Rectal smooth muscle tissue (tissue), 1 donor: Measurements from ENCODE around the gene RNF186.

ENCODE experiments used
- H3K27ac ChIP-seq: one replicate; pipeline ENCODE4 v1.7.0; 2013; ENCODE audit warnings: low read depth, low read length, inconsistent platforms
- H3K27me3 ChIP-seq: one replicate; pipeline ENCODE4 v1.7.0; 2013; ENCODE audit warnings: low read length; ENCODE audit not compliant: control insufficient read depth, insufficient read depth
- H3K36me3 ChIP-seq: one replicate; pipeline ENCODE4 v1.7.0; 2013; ENCODE audit warnings: low read length; ENCODE audit not compliant: control insufficient read depth, insufficient read depth
- H3K4me1 ChIP-seq: one replicate; pipeline ENCODE4 v1.7.0; 2013; ENCODE audit warnings: low read length; ENCODE audit not compliant: control insufficient read depth, insufficient read depth
- H3K4me3 ChIP-seq: one replicate; pipeline ENCODE4 v1.7.0; 2013; ENCODE audit warnings: low read length
- H3K9ac ChIP-seq: one replicate; pipeline ENCODE4 v1.7.0; 2013; ENCODE audit warnings: low read length

RNF186 gene

GRCh38 chr1:19780267-19780877 lies 34.7 kb downstream of the RNF186 start:
- Histone ChIP-seq H3K27me3 (no peaks in the 10 kb centered on the region), H3K36me3 (peaks cover 8% of the 10 kb centered on the region), H3K9ac (no peak overlapping the region), H3K27ac (no peak overlapping the region), H3K4me3 (no peak overlapping the region), H3K4me1 (no peaks in the 10 kb centered on the region)

- H3K4me1 ChIP-seq = no peaks in the 10 kb centered on the region
- H3K36me3 ChIP-seq = peaks cover 8% of the 10 kb centered on the region
- H3K4me3 ChIP-seq = no peak overlapping the region
- H3K27me3 ChIP-seq = no peaks in the 10 kb centered on the region
- no peak overlapping the region for H3K9ac ChIP-seq
- no peak overlapping the region for H3K27ac ChIP-seq
Observed at GRCh38 chr1:19776933-19777332, 38.1 kb downstream of the RNF186 start.

- Histone ChIP-seq H3K9ac (no peak overlapping the region), H3K27me3 (no peaks in the 10 kb centered on the region), H3K4me1 (no peaks in the 10 kb centered on the region), H3K4me3 (no peak overlapping the region), H3K27ac (no peak overlapping the region), H3K36me3 (peaks cover 8% of the 10 kb centered on the region)
Observed at GRCh38 chr1:19776287-19776686, 38.8 kb downstream of the RNF186 start.

GRCh38 chr1:19775831-19776230 lies 39.3 kb downstream of the RNF186 start:
- H3K36me3 ChIP-seq = peaks cover 8% of the 10 kb centered on the region
- no peak overlapping the region for H3K9ac ChIP-seq
- H3K4me1 ChIP-seq = no peaks in the 10 kb centered on the region
- no peak overlapping the region for H3K27ac ChIP-seq
- no peaks in the 10 kb centered on the region for H3K27me3 ChIP-seq
- H3K4me3 ChIP-seq = no peak overlapping the region

GRCh38 chr1:19775317-19775716 lies 39.8 kb downstream of the RNF186 start:
- no peaks in the 10 kb centered on the region for H3K4me1 ChIP-seq
- no peaks in the 10 kb centered on the region for H3K27me3 ChIP-seq
- no peak overlapping the region for H3K4me3 ChIP-seq
- no peak overlapping the region for H3K9ac ChIP-seq
- no peak overlapping the region for H3K27ac ChIP-seq
- peaks cover 13% of the 10 kb centered on the region for H3K36me3 ChIP-seq

GRCh38 chr1:19774180-19774785 lies 40.8 kb downstream of the RNF186 start:
- no peaks in the 10 kb centered on the region for H3K4me1 ChIP-seq
- H3K27me3 ChIP-seq = no peaks in the 10 kb centered on the region
- no peak overlapping the region for H3K4me3 ChIP-seq
- H3K9ac ChIP-seq = no peak overlapping the region
- no peak overlapping the region for H3K27ac ChIP-seq
- H3K36me3 ChIP-seq = peaks cover 13% of the 10 kb centered on the region

GRCh38 chr1:19773485-19773884 lies 41.6 kb downstream of the RNF186 start:
- Histone ChIP-seq H3K4me3 (no peak overlapping the region), H3K9ac (no peak overlapping the region), H3K27ac (no peak overlapping the region), H3K36me3 (peaks cover 5% of the 10 kb centered on the region), H3K27me3 (no peaks in the 10 kb centered on the region), H3K4me1 (no peaks in the 10 kb centered on the region)

- peaks cover 5% of the 10 kb centered on the region for H3K36me3 ChIP-seq
- no peaks in the 10 kb centered on the region for H3K4me1 ChIP-seq
- no peak overlapping the region for H3K9ac ChIP-seq
- H3K27me3 ChIP-seq = no peaks in the 10 kb centered on the region
- H3K27ac ChIP-seq = no peak overlapping the region
- H3K4me3 ChIP-seq = no peak overlapping the region
Observed at GRCh38 chr1:19772053-19772452, 43.0 kb downstream of the RNF186 start.

GRCh38 chr1:19771350-19771749 lies 43.7 kb downstream of the RNF186 start:
- peaks cover 5% of the 10 kb centered on the region for H3K36me3 ChIP-seq
- H3K9ac ChIP-seq = no peak overlapping the region
- no peaks in the 10 kb centered on the region for H3K27me3 ChIP-seq
- no peak overlapping the region for H3K4me3 ChIP-seq
- H3K27ac ChIP-seq = no peak overlapping the region
- no peaks in the 10 kb centered on the region for H3K4me1 ChIP-seq

- Histone ChIP-seq H3K9ac (no peak overlapping the region), H3K27me3 (no peaks in the 10 kb centered on the region), H3K36me3 (peaks cover 5% of the 10 kb centered on the region), H3K4me3 (no peak overlapping the region), H3K27ac (no peak overlapping the region), H3K4me1 (no peaks in the 10 kb centered on the region)
Observed at GRCh38 chr1:19770436-19771190, 44.5 kb downstream of the RNF186 start.

GRCh38 chr1:19769211-19769932 lies 45.7 kb downstream of the RNF186 start:
- H3K27ac ChIP-seq = no peak overlapping the region
- no peak overlapping the region for H3K9ac ChIP-seq
- no peak overlapping the region for H3K4me3 ChIP-seq
- H3K4me1 ChIP-seq = no peaks in the 10 kb centered on the region
- peaks cover 5% of the 10 kb centered on the region for H3K36me3 ChIP-seq
- H3K27me3 ChIP-seq = no peaks in the 10 kb centered on the region

GRCh38 chr1:19768353-19769210 lies 46.5 kb downstream of the RNF186 start:
- no peak overlapping the region for H3K27ac ChIP-seq

More at GRCh38 chr1:19768353-19769210, 46.5 kb downstream of the RNF186 start:
- H3K4me3 ChIP-seq = no peak overlapping the region
- no peaks in the 10 kb centered on the region for H3K27me3 ChIP-seq
- H3K4me1 ChIP-seq = no peaks in the 10 kb centered on the region
- peaks cover 5% of the 10 kb centered on the region for H3K36me3 ChIP-seq
- no peak overlapping the region for H3K9ac ChIP-seq
